Esophagus muscularis mucosa (tissue), 4 donors: Measurements from ENCODE around the gene PTPN14. TPM values are rescaled to one million over a fixed set of nuclear protein-coding genes. Genes with fewer than 3 reads are reported as not detected.

Source experiments
- DNase-seq: peaks from one replicate; pipeline ENCODE4 v3.0.0-alpha.2; 2017; ENCODE audit errors: extremely low spot score
- H3K27ac ChIP-seq, 4 donors: fragments of 200-600 bp; sonication (generic); replicated peaks in 1 of 4; 1 replicate in 3 of 4; 2 replicates in 1 of 4; pipeline ENCODE4 v1.5.1; 2016 to 2019; ENCODE audit warnings: mild to moderate bottlenecking in 1 of 4
- H3K27me3 ChIP-seq, 4 donors: fragments of 200-600 bp; sonication (generic); one replicate each; pipeline versions ENCODE4 v1.5.1 to v1.6.0; 2016 to 2019
- H3K36me3 ChIP-seq, 4 donors: fragments of 200-600 bp; sonication (generic); one replicate each; pipeline ENCODE4 v1.5.1; 2016 to 2019
- H3K4me1 ChIP-seq, 4 donors: fragments of 200-600 bp; sonication (generic); one replicate each; pipeline ENCODE4 v1.5.1; 2016 to 2019
- H3K4me3 ChIP-seq, 4 donors: fragments of 200-600 bp; sonication (generic); 1 replicate in 2 of 4; 2 replicates in 2 of 4; pipeline ENCODE4 v1.5.1; 2016 to 2019; ENCODE audit warnings: mild to moderate bottlenecking in 4 of 4, moderate library complexity in 1 of 4
- H3K9me3 ChIP-seq, 4 donors: fragments of 200-600 bp; sonication (generic); 1 replicate in 3 of 4; 2 replicates in 1 of 4; pipeline ENCODE4 v1.5.1; 2016 to 2019
- CTCF ChIP-seq, 3 experiments: fragments of 200-600 bp in 2 of 3; fragments of 450-650 bp in 1 of 3; sonication (generic) in 2 of 3; IDR thresholded peaks; one replicate each; pipeline ENCODE4 v1.5.1; 2017 to 2019; ENCODE audit warnings: antibody characterized with exemption in 3 of 3, mild to moderate bottlenecking in 2 of 3, moderate library complexity in 1 of 3
- EP300 ChIP-seq: sonication (generic); formaldehyde crosslinking; IDR thresholded peaks from one replicate; pipeline ENCODE4 v1.6.1; 2017; ENCODE audit warnings: antibody characterized with exemption
- POLR2A ChIP-seq: fragments of 450-650 bp; IDR thresholded peaks from one replicate; pipeline ENCODE4 v1.6.1; 2017; ENCODE audit warnings: antibody characterized with exemption, moderate library complexity, mild to moderate bottlenecking, low read depth
- POLR2AphosphoS5 ChIP-seq, 2 donors: sonication (generic); formaldehyde crosslinking; IDR thresholded peaks; one replicate each; pipeline ENCODE4 v1.6.1; 2017; ENCODE audit warnings: antibody characterized with exemption in 2 of 2
- WGBS: methylation state at CpG from one replicate; pipeline ENCODE4 v1.1.5; 2018; 5-methylcytosine and 5-hydroxymethylcytosine counted together
- intact Hi-C: fragments of 100-400 bp; cut with DNase I; formaldehyde crosslinking; loops from one replicate; pipeline ENCODE4 v1.15.1; 2023
- total RNA-seq, 4 donors: library from RNA; depleted of rRNA; stranded (reverse); fragments of >200 nt; gene quantifications; one replicate each; pipeline versions ENCODE4 v1.1.0 to v1.2.1, GENCODE V29; 2016

Gene PTPN14
- total RNA-seq, 4 donors from 2014 or later, result 48.5 to 108 (median 69.1) TPM

- TF ChIP-seq EP300, result no peak
- Histone ChIP-seq H3K27me3 (no peaks in the 10 kb centered on the region), H3K4me3 (no peak overlapping the region), H3K9me3 (no peaks in the 10 kb centered on the region), H3K27ac (no peak overlapping the region), H3K4me1 (peaks cover 19 to 40% (median 32%) of the 10 kb centered on the region in 4 donors), H3K36me3 (no peaks in the 10 kb centered on the region)
- 73% methylated on average over 6 of the region's 6 CpGs for WGBS
- no peak for DNase-seq
- intact Hi-C loops, result no loop called here
Measured at GRCh38 chr1:214455971-214456867, 95.2 kb downstream of the PTPN14 start.

- Histone ChIP-seq H3K4me1 (peaks cover 19 to 40% (median 32%) of the 10 kb centered on the region in 4 donors), H3K4me3 (no peak overlapping the region), H3K27me3 (no peaks in the 10 kb centered on the region), H3K36me3 (no peaks in the 10 kb centered on the region), H3K27ac (no peak overlapping the region), H3K9me3 (no peaks in the 10 kb centered on the region)
- no peak for DNase-seq
- intact Hi-C loops, result no loop called here
- 80% methylated on average over 3 of the region's 3 CpGs for WGBS
- TF ChIP-seq POLR2A (no peak), CTCF (IDR thresholded peaks at IDR 0.05) (no peak), EP300 (no peak), POLR2AphosphoS5 (IDR thresholded peaks at IDR 0.05) (no peak)
Measured at GRCh38 chr1:214455479-214455878, 95.9 kb downstream of the PTPN14 start.

- Histone ChIP-seq H3K27me3 (no peaks in the 10 kb centered on the region), H3K27ac (peak overlapping the region in 1 of 4 donors; percentile 3), H3K4me3 (no peak overlapping the region), H3K4me1 (peaks cover 19 to 40% (median 32%) of the 10 kb centered on the region in 4 donors), H3K9me3 (no peaks in the 10 kb centered on the region), H3K36me3 (no peaks in the 10 kb centered on the region)
- no peak for TF ChIP-seq CTCF (IDR thresholded peaks at IDR 0.05)
- TF ChIP-seq POLR2A, result no peak
- no peak for TF ChIP-seq EP300
- no peak for TF ChIP-seq POLR2AphosphoS5 (IDR thresholded peaks at IDR 0.05)
- WGBS, result 38% methylated on average over 3 of the region's 3 CpGs
- intact Hi-C loops, result no loop called here
- DNase-seq, result no peak
Measured at GRCh38 chr1:214454569-214455396, 96.6 kb downstream of the PTPN14 start.

GRCh38 chr1:214453109-214453722, 98.2 kb downstream of the PTPN14 start:
- Histone ChIP-seq H3K36me3 (no peaks in the 10 kb centered on the region), H3K27ac (no peak overlapping the region), H3K9me3 (no peaks in the 10 kb centered on the region), H3K27me3 (no peaks in the 10 kb centered on the region), H3K4me1 (peaks cover 19 to 40% (median 32%) of the 10 kb centered on the region in 4 donors), H3K4me3 (no peak overlapping the region)
- TF ChIP-seq CTCF (IDR thresholded peaks at IDR 0.05), result no peak
- no peak for TF ChIP-seq POLR2AphosphoS5 (IDR thresholded peaks at IDR 0.05)
- no peak for TF ChIP-seq POLR2A
- no peak for TF ChIP-seq EP300
- DNase-seq, result no peak
- 98% methylated on average over 3 of the region's 3 CpGs for WGBS
- intact Hi-C loops, result no loop called here
